ENCODE measurements around the gene PIK3CD. TPM values are rescaled to one million over a fixed set of nuclear protein-coding genes. Genes with fewer than 3 reads are reported as not detected.

PIK3CD gene
- total RNA-seq, 1 experiment from 2014 or later: 10.3 TPM

DNA sequence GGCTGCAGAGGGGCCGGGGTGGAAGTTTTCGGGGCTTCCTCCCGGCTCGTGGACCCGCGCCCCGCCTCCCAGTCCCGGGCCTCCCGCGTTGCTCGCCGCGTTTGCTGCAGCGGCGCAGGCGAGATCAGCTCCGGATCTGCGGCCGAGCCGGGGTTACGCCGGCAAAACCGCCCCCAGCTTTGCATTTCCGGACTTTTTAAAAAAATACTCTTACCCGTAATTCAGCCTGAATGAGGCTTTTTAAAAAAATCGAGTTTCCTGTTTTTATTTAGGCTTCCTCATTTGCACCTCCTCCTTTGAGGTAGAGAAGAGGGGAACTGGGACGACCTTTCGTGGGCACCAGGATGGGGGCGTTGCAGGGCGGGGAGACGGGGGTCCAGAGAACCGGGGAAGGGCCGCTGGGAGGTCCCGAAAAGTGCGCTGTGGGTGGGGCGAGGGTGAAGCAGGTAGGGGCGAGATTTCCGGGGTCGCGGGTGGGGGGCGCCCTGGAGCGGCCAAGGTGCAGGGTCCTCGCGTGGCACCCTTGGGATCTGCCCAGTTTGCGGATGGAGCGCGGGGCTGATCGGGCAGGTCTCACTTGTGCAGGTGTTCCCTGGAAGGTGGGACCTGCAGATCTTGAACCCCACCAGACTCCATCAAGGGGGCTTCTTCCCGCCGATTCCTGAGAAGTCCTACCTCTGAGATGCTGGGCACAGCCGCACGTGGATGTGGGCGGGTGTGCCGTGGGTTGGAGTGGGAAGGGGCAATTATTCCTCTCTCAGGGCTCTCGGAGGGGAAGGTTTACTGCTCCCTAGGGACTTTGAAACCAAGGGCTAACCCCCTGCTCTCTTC lies 1.1 kb downstream of the PIK3CD start:
- no peaks in the 10 kb centered on the region for H3K36me3 ChIP-seq (ENCODE audit: low read depth)
- no peak overlapping the region for H3K4me2 ChIP-seq
- no peaks in the 10 kb centered on the region for H3K4me1 ChIP-seq (replicated peaks; ENCODE audit: insufficient read depth)
- ChIA-PET CTCF (no interaction called here), POLR2A (ENCODE audit: unreplicated experiment) (interaction anchor here (0.5 kb wide), 1 partner anchor 37 kb away, joined by 3 read pairs; no protein-coding TSS in a partner anchor)
- H2AFZ ChIP-seq: no peak overlapping the region
- TF ChIP-seq, protein P1, sequence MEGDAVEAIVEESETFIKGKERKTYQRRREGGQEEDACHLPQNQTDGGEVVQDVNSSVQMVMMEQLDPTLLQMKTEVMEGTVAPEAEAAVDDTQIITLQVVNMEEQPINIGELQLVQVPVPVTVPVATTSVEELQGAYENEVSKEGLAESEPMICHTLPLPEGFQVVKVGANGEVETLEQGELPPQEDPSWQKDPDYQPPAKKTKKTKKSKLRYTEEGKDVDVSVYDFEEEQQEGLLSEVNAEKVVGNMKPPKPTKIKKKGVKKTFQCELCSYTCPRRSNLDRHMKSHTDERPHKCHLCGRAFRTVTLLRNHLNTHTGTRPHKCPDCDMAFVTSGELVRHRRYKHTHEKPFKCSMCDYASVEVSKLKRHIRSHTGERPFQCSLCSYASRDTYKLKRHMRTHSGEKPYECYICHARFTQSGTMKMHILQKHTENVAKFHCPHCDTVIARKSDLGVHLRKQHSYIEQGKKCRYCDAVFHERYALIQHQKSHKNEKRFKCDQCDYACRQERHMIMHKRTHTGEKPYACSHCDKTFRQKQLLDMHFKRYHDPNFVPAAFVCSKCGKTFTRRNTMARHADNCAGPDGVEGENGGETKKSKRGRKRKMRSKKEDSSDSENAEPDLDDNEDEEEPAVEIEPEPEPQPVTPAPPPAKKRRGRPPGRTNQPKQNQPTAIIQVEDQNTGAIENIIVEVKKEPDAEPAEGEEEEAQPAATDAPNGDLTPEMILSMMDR (conservative IDR thresholded peaks at IDR 0.05): no peak
- TF ChIP-seq EZH2 (IDR thresholded peaks at IDR 0.05; ENCODE audit: low read depth): no peak
- no TSS peak for BruUV-seq (replicated peaks)
- H3K27me3 ChIP-seq (ENCODE audit: insufficient read depth, low read depth): peaks cover 5% of the 10 kb centered on the region; the same call in 1 of the 2 replicates
- no peak overlapping the region for H3K27ac ChIP-seq
- no peaks in the 10 kb centered on the region for H3K79me2 ChIP-seq (ENCODE audit: low read depth)
- no peaks in the 10 kb centered on the region for H3K9me2 ChIP-seq (ENCODE audit: insufficient read depth)
- no peaks in the 10 kb centered on the region for H4K20me1 ChIP-seq (ENCODE audit: insufficient read depth)
- intact Hi-C loops (cut with micrococcal nuclease; ENCODE audit: unreplicated experiment): no loop called here
- H3K4me3 ChIP-seq: no peak overlapping the region
- H3K9me3 ChIP-seq (ENCODE audit: insufficient read depth, low read depth): no peaks in the 10 kb centered on the region
- DNase-seq: no peak
- H3F3A ChIP-seq (ENCODE audit: insufficient read depth, low read depth): no peaks in the 10 kb centered on the region

DNA sequence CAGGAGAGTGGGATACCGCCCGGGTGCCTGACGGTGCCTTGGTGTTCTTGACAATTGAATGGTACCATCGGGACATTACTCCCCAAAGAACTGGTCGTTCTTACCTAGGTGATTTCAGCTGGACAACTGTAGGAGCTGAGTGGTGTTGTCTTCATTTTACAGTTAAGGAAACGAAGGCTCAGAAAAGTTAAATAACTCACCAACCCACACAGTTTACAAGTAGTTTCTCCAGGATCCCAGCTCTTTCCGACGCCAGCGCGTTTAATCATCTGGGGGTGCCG lies 1.6 kb downstream of the PIK3CD start:
- H3K4me2 ChIP-seq: no peak overlapping the region
- H3K9me3 ChIP-seq (ENCODE audit: insufficient read depth, low read depth): no peaks in the 10 kb centered on the region
- H3K4me3 ChIP-seq: no peak overlapping the region
- H3K27ac ChIP-seq: no peak overlapping the region
- no peaks in the 10 kb centered on the region for H3K4me1 ChIP-seq (replicated peaks; ENCODE audit: insufficient read depth)
- no peaks in the 10 kb centered on the region for H3F3A ChIP-seq (ENCODE audit: insufficient read depth, low read depth)
- H2AFZ ChIP-seq: no peak overlapping the region
- TF ChIP-seq EZH2 (IDR thresholded peaks at IDR 0.05; ENCODE audit: low read depth): no peak
- TF ChIP-seq, protein P1 (conservative IDR thresholded peaks at IDR 0.05): no peak
- H3K27me3 ChIP-seq (ENCODE audit: insufficient read depth, low read depth): peaks cover 5% of the 10 kb centered on the region; the same call in 1 of the 2 replicates
- H3K79me2 ChIP-seq (ENCODE audit: low read depth): no peaks in the 10 kb centered on the region
- H3K9me2 ChIP-seq (ENCODE audit: insufficient read depth): no peaks in the 10 kb centered on the region
- no peaks in the 10 kb centered on the region for H4K20me1 ChIP-seq (ENCODE audit: insufficient read depth)
- intact Hi-C loops (cut with micrococcal nuclease; ENCODE audit: unreplicated experiment): no loop called here
- no peaks in the 10 kb centered on the region for H3K36me3 ChIP-seq (ENCODE audit: low read depth)
- ChIA-PET CTCF (no interaction called here), POLR2A (ENCODE audit: unreplicated experiment) (interaction anchor here (0.5 kb wide), 1 partner anchor 37 kb away, joined by 3 read pairs; no protein-coding TSS in a partner anchor)
- DNase-seq: no peak
- BruUV-seq (replicated peaks): no TSS peak

DNA sequence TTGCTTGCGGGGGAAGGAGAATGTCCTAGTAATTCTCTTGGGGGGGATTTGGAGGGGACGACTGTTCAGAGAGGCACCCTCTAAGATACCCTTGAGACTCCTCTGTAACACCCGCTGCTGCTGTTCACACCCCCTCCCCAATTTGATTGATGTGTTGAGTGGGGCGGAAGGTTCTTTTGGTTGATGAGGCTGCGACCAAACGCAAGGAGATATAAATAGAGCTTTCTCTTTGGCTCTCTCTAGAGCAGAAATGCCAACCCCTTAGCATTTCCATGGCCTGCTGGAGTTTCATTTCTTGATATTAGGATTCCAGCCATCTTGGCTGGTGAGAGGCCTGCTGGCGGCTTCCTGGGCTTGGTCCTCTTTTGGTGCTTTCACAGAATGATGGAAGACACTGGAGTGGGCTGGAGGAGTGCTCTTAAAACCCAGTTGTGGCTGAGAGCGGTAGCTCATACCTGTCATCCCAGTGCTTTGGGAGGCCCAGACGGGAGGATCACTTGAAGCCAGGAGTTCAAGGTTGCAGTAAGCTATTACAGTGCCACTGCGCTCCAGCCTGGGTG lies 2.0 kb downstream of the PIK3CD start:
- TF ChIP-seq, protein P1 (conservative IDR thresholded peaks at IDR 0.05): no peak
- no peak for TF ChIP-seq EZH2 (IDR thresholded peaks at IDR 0.05; ENCODE audit: low read depth)
- ChIA-PET CTCF (interaction anchor here (0.6 kb wide), 1 partner anchor 237 kb away, joined by 15 read pairs; no protein-coding TSS in a partner anchor), POLR2A (ENCODE audit: unreplicated experiment) (interaction anchor here (0.5 kb wide), 1 partner anchor 38 kb away, joined by 3 read pairs; no protein-coding TSS in a partner anchor)
- H2AFZ ChIP-seq: no peak overlapping the region
- no peaks in the 10 kb centered on the region for H3K9me3 ChIP-seq (ENCODE audit: insufficient read depth, low read depth)
- no peaks in the 10 kb centered on the region for H3F3A ChIP-seq (ENCODE audit: insufficient read depth, low read depth)
- peaks cover 5% of the 10 kb centered on the region; the same call in 1 of the 2 replicates for H3K27me3 ChIP-seq (ENCODE audit: insufficient read depth, low read depth)
- H3K4me2 ChIP-seq: no peak overlapping the region
- intact Hi-C loops (cut with micrococcal nuclease; ENCODE audit: unreplicated experiment): no loop called here
- H3K79me2 ChIP-seq (ENCODE audit: low read depth): no peaks in the 10 kb centered on the region
- no peak for DNase-seq
- no peak overlapping the region for H3K4me3 ChIP-seq
- no peaks in the 10 kb centered on the region for H3K4me1 ChIP-seq (replicated peaks; ENCODE audit: insufficient read depth)
- H4K20me1 ChIP-seq (ENCODE audit: insufficient read depth): no peaks in the 10 kb centered on the region
- no peaks in the 10 kb centered on the region for H3K9me2 ChIP-seq (ENCODE audit: insufficient read depth)
- no peaks in the 10 kb centered on the region for H3K36me3 ChIP-seq (ENCODE audit: low read depth)
- BruUV-seq (replicated peaks): no TSS peak
- H3K27ac ChIP-seq: no peak overlapping the region

Data from PC-9 (cell line).